ENCODE data around the gene OTUD5. TPM values are rescaled to one million over a fixed set of nuclear protein-coding genes. Genes with fewer than 3 reads are reported as not detected.

The OTUD5 gene
- total and polyA plus RNA-seq, 2 of the 13 experiments (the other 11 are each of a cell fraction or from before 2014, with no cell fraction given): 18.4 to 42.2 TPM

- TF ChIP-seq AKNA (CRISPR knock-in tag; IDR thresholded peaks at IDR 0.05; ENCODE audit: borderline replicate concordance) (no peak), CREM (IDR thresholded peaks at IDR 0.05) (peak; percentile 84), CREM (CRISPR knock-in tag; IDR thresholded peaks at IDR 0.05) (no peak), SKIL (CRISPR knock-in tag; IDR thresholded peaks at IDR 0.05; ENCODE audit: borderline replicate concordance) (no peak), PHF5A (CRISPR knock-in tag; IDR thresholded peaks at IDR 0.05; ENCODE audit: low read depth, unreplicated experiment) (no peak), TEF (CRISPR knock-in tag; IDR thresholded peaks at IDR 0.05) (no peak), CBX5 (CRISPR knock-in tag; IDR thresholded peaks at IDR 0.05; ENCODE audit: borderline replicate concordance) (no peak), GATAD1 (CRISPR knock-in tag; IDR thresholded peaks at IDR 0.05) (peak; percentile 86), CHD4 (IDR thresholded peaks at IDR 0.05; ENCODE audit: borderline replicate concordance, low read length) (no peak), RFX3 (CRISPR knock-in tag; IDR thresholded peaks at IDR 0.05) (peak; percentile 65; the same call in 1 of the 2 replicates), ZSCAN9 (CRISPR knock-in tag; IDR thresholded peaks at IDR 0.05; ENCODE audit: borderline replicate concordance) (0 out of 2 replicates have a peak, but pooled peaks have one; percentile 30), ZNF839 (CRISPR knock-in tag; IDR thresholded peaks at IDR 0.05; ENCODE audit: borderline replicate concordance) (no peak; the same call in 1 of the 2 replicates), ESRRA (CRISPR knock-in tag; IDR thresholded peaks at IDR 0.05; ENCODE audit: low read depth) (no peak), KMT2B (CRISPR knock-in tag; IDR thresholded peaks at IDR 0.05) (peak; percentile 54), CEBPG (CRISPR knock-in tag; IDR thresholded peaks at IDR 0.05) (no peak), PAX8 (CRISPR knock-in tag; IDR thresholded peaks at IDR 0.05; ENCODE audit: borderline replicate concordance) (no peak), ARID4A (CRISPR knock-in tag; IDR thresholded peaks at IDR 0.05; ENCODE audit: borderline replicate concordance) (peak; percentile 89)
These were observed 45.8 kb downstream of the OTUD5 start, which contains the start of gene SLC35A2 (continued) for GRCh38 chrX:48911412-48912182.
